HUES64 (cell line): ENCODE results near the gene SOWAHB.

Experiments
- H3K27ac ChIP-seq: 2 replicates; pipeline ENCODE4 v1.7.0; 2013; ENCODE audit warnings: low read depth, low read length, inconsistent platforms
- H3K27me3 ChIP-seq: 2 replicates; pipeline ENCODE4 v1.6.1; 2013; ENCODE audit warnings: mild to moderate bottlenecking, low read length; ENCODE audit not compliant: insufficient read depth
- H3K36me3 ChIP-seq: 2 replicates; pipeline ENCODE4 v1.6.1; 2013; ENCODE audit warnings: mild to moderate bottlenecking, low read length; ENCODE audit not compliant: insufficient read depth
- H3K4me1 ChIP-seq: 2 replicates; pipeline ENCODE4 v1.6.1; 2013; ENCODE audit warnings: mild to moderate bottlenecking, low read length, moderate library complexity; ENCODE audit not compliant: insufficient read depth
- H3K4me3 ChIP-seq: 2 replicates; pipeline ENCODE4 v1.5.1; 2013; ENCODE audit warnings: mild to moderate bottlenecking, low read length, moderate library complexity
- H3K9ac ChIP-seq: 2 replicates; pipeline ENCODE4 v1.6.1; 2013; ENCODE audit warnings: mild to moderate bottlenecking, low read depth, low read length
- H3K9me3 ChIP-seq: 2 replicates; pipeline ENCODE4 v1.6.1; 2013; ENCODE audit warnings: low read depth, low read length; ENCODE audit not compliant: insufficient read depth
- WGBS: fragments of 150-250, 120-280 bp; methylation state at CpG from one replicate; pipeline ENCODE4 v1.1.7; 2013; ENCODE audit warnings: missing lambda C conversion rate; 5-methylcytosine and 5-hydroxymethylcytosine counted together

SOWAHB gene

GRCh38 chr4:76920715-76921114 lies 22.8 kb upstream of the SOWAHB start:
- H3K4me1 ChIP-seq, result no peaks in the 10 kb centered on the region
- H3K4me3 ChIP-seq, result no peak overlapping the region
- H3K9ac ChIP-seq, result no peak overlapping the region
- H3K27ac ChIP-seq, result no peak overlapping the region
- no peaks in the 10 kb centered on the region for H3K36me3 ChIP-seq
- H3K27me3 ChIP-seq, result no peaks in the 10 kb centered on the region
- no peaks in the 10 kb centered on the region for H3K9me3 ChIP-seq

- no peak overlapping the region for H3K9ac ChIP-seq
- H3K9me3 ChIP-seq, result 0 out of 2 replicates have a peak, but pooled peaks cover 9% of the 10 kb centered on the region
- H3K4me3 ChIP-seq, result no peak overlapping the region
- H3K4me1 ChIP-seq, result 0 out of 2 replicates have a peak, but pooled peaks cover 2% of the 10 kb centered on the region
- WGBS, result 93% methylated on average over 1 of the region's 1 CpG
- H3K27ac ChIP-seq, result no peak overlapping the region
- no peaks in the 10 kb centered on the region for H3K36me3 ChIP-seq
- no peaks in the 10 kb centered on the region for H3K27me3 ChIP-seq
These were observed 11.8 kb upstream of the SOWAHB start for GRCh38 chr4:76909711-76910110.

- peaks cover 4% of the 10 kb centered on the region; the same call in 1 of the 2 replicates for H3K27me3 ChIP-seq
- no peak overlapping the region for H3K9ac ChIP-seq
- H3K9me3 ChIP-seq, result 0 out of 2 replicates have a peak, but pooled peaks cover 9% of the 10 kb centered on the region
- no peak overlapping the region for H3K27ac ChIP-seq
- peaks cover 6% of the 10 kb centered on the region; the same call in 1 of the 2 replicates for H3K4me1 ChIP-seq
- H3K4me3 ChIP-seq, result no peak overlapping the region
- H3K36me3 ChIP-seq, result no peaks in the 10 kb centered on the region
- WGBS, result 90% methylated on average over 1 of the region's 1 CpG
These were observed 7.6 kb upstream of the SOWAHB start for GRCh38 chr4:76905521-76905920.

- 68% methylated on average over 4 of the region's 4 CpGs for WGBS
- H3K4me3 ChIP-seq, result no peak overlapping the region
- no peak overlapping the region for H3K27ac ChIP-seq
- peaks cover 11% of the 10 kb centered on the region for H3K27me3 ChIP-seq
- H3K9me3 ChIP-seq, result 0 out of 2 replicates have a peak, but pooled peaks cover 9% of the 10 kb centered on the region
- no peak overlapping the region for H3K9ac ChIP-seq
- peaks cover 6% of the 10 kb centered on the region; the same call in 1 of the 2 replicates for H3K4me1 ChIP-seq
- no peaks in the 10 kb centered on the region for H3K36me3 ChIP-seq
These were observed 6.8 kb upstream of the SOWAHB start for GRCh38 chr4:76904646-76905190.

GRCh38 chr4:76902233-76902890 lies 4.4 kb upstream of the SOWAHB start:
- no peak overlapping the region for H3K27ac ChIP-seq
- H3K36me3 ChIP-seq, result no peaks in the 10 kb centered on the region
- H3K9ac ChIP-seq, result no peak overlapping the region
- no peak overlapping the region for H3K4me3 ChIP-seq
- H3K27me3 ChIP-seq, result peaks cover 34% of the 10 kb centered on the region
- peaks cover 11% of the 10 kb centered on the region for H3K4me1 ChIP-seq
- WGBS, result 74% methylated on average over 3 of the region's 3 CpGs
- H3K9me3 ChIP-seq, result 0 out of 2 replicates have a peak, but pooled peaks cover 9% of the 10 kb centered on the region

- Histone ChIP-seq H3K27ac (no peak overlapping the region), H3K4me3 (peak overlapping the region; percentile 62; the same call in 1 of the 2 replicates), H3K4me1 (peaks cover 5% of the 10 kb centered on the region), H3K9ac (no peak overlapping the region), H3K9me3 (no peaks in the 10 kb centered on the region), H3K36me3 (no peaks in the 10 kb centered on the region), H3K27me3 (peaks cover 67% of the 10 kb centered on the region)
- 74% methylated on average over 3 of the region's 4 CpGs for WGBS
These were observed 1.2 kb upstream of the SOWAHB start for GRCh38 chr4:76898949-76899645.

- peak overlapping the region; percentile 62 for H3K4me3 ChIP-seq
These were observed 395 bp upstream of the SOWAHB start for GRCh38 chr4:76898385-76898692.

GRCh38 chr4:76896614-76897535 lies 1.1 kb downstream of the SOWAHB start:
- H3K9me3 ChIP-seq, result no peaks in the 10 kb centered on the region
- H3K4me1 ChIP-seq, result peaks cover 5% of the 10 kb centered on the region
- H3K36me3 ChIP-seq, result no peaks in the 10 kb centered on the region
- H3K4me3 ChIP-seq, result peak overlapping the region; percentile 62
- WGBS, result 2% methylated on average over 82 of the region's 82 CpGs
- no peak overlapping the region; the same call in 1 of the 2 replicates for H3K9ac ChIP-seq
- H3K27me3 ChIP-seq, result peaks cover 80% of the 10 kb centered on the region
- no peak overlapping the region for H3K27ac ChIP-seq

More at GRCh38 chr4:76898385-76898692, 395 bp upstream of the SOWAHB start:
- H3K9me3 ChIP-seq, result no peaks in the 10 kb centered on the region
- peaks cover 5% of the 10 kb centered on the region for H3K4me1 ChIP-seq
- peaks cover 70% of the 10 kb centered on the region for H3K27me3 ChIP-seq
- 13% methylated on average over 13 of the region's 14 CpGs for WGBS
- H3K9ac ChIP-seq, result peak overlapping the region; percentile 42; the same call in 1 of the 2 replicates
- no peak overlapping the region for H3K27ac ChIP-seq
- no peaks in the 10 kb centered on the region for H3K36me3 ChIP-seq

GRCh38 chr4:76896048-76896447 lies 1.9 kb downstream of the SOWAHB start:
- peaks cover 80% of the 10 kb centered on the region for H3K27me3 ChIP-seq
- no peaks in the 10 kb centered on the region for H3K36me3 ChIP-seq
- 93% methylated on average over 8 of the region's 8 CpGs for WGBS
- no peak overlapping the region for H3K27ac ChIP-seq
- peaks cover 5% of the 10 kb centered on the region for H3K4me1 ChIP-seq
- no peak overlapping the region for H3K9ac ChIP-seq
- no peaks in the 10 kb centered on the region for H3K9me3 ChIP-seq
- H3K4me3 ChIP-seq, result no peak overlapping the region

GRCh38 chr4:76895619-76896018 lies 2.3 kb downstream of the SOWAHB start:
- Histone ChIP-seq H3K27ac (no peak overlapping the region), H3K9me3 (no peaks in the 10 kb centered on the region), H3K4me3 (no peak overlapping the region), H3K27me3 (peaks cover 83% of the 10 kb centered on the region), H3K36me3 (no peaks in the 10 kb centered on the region), H3K4me1 (peaks cover 5% of the 10 kb centered on the region), H3K9ac (no peak overlapping the region)
- 85% methylated on average over 6 of the region's 6 CpGs for WGBS
